Mesendoderm (in vitro differentiated cells): ENCODE measurements around the gene GLRX3.

Experiments used
- DNase-seq: peaks from one replicate; pipeline ENCODE4 v3.0.0; 2013
- H2AK5ac ChIP-seq: 2 replicates; pipeline ENCODE4 v1.6.1; 2013; ENCODE audit warnings: low read length, inconsistent platforms
- H2BK120ac ChIP-seq: 2 replicates; pipeline ENCODE4 v1.6.1; 2013; ENCODE audit warnings: low read depth, mild to moderate bottlenecking, low read length, moderate library complexity, mixed read lengths
- H2BK15ac ChIP-seq: replicated peaks from 2 replicates; pipeline ENCODE4 v1.6.1; 2013; ENCODE audit warnings: low read depth, mild to moderate bottlenecking, moderate library complexity
- H2BK5ac ChIP-seq: 2 replicates; pipeline ENCODE4 v1.6.1; 2013; ENCODE audit warnings: low read length, inconsistent platforms
- H3K18ac ChIP-seq: 2 replicates; pipeline ENCODE4 v1.6.1; 2013; ENCODE audit warnings: mild to moderate bottlenecking, low read length, mixed read lengths
- H3K23ac ChIP-seq: one replicate; pipeline ENCODE4 v1.6.1; 2013; ENCODE audit warnings: low read length
- H3K27ac ChIP-seq: 2 replicates; pipeline ENCODE4 v1.5.1; 2013; ENCODE audit warnings: low read depth, mild to moderate bottlenecking, inconsistent platforms, low read length, moderate library complexity
- H3K27me3 ChIP-seq: 2 replicates; pipeline ENCODE4 v1.6.1; 2013; ENCODE audit warnings: low read length, control low read depth, mild to moderate bottlenecking, inconsistent platforms; ENCODE audit not compliant: insufficient read depth, poor library complexity
- H3K36me3 ChIP-seq: 2 replicates; pipeline ENCODE4 v1.6.1; 2013; ENCODE audit warnings: low read length, inconsistent platforms; ENCODE audit not compliant: control insufficient read depth, insufficient read depth
- H3K4ac ChIP-seq: one replicate; pipeline ENCODE4 v1.6.1; 2013; ENCODE audit warnings: low read depth, mild to moderate bottlenecking, low read length, moderate library complexity
- H3K4me1 ChIP-seq: 2 replicates; pipeline ENCODE4 v1.6.1; 2013; ENCODE audit warnings: low read depth, low read length, inconsistent platforms; ENCODE audit not compliant: control insufficient read depth
- H3K4me2 ChIP-seq: 2 replicates; pipeline ENCODE4 v1.6.1; 2013; ENCODE audit warnings: low read length
- H3K4me3 ChIP-seq: 2 replicates; pipeline ENCODE4 v1.5.1; 2013; ENCODE audit warnings: mild to moderate bottlenecking, low read length
- H3K56ac ChIP-seq: one replicate; pipeline ENCODE4 v1.6.1; 2013; ENCODE audit warnings: low read length
- H3K79me1 ChIP-seq: 2 replicates; pipeline ENCODE4 v1.6.1; 2013; ENCODE audit warnings: low read length, inconsistent platforms
- H3K79me2 ChIP-seq: 2 replicates; pipeline ENCODE4 v1.6.1; 2013; ENCODE audit warnings: mild to moderate bottlenecking, low read length; ENCODE audit not compliant: control insufficient read depth, insufficient read depth
- H3K9ac ChIP-seq: 2 replicates; pipeline ENCODE4 v1.6.1; 2013; ENCODE audit warnings: low read length, inconsistent platforms
- H4K5ac ChIP-seq: one replicate; pipeline ENCODE4 v1.6.1; 2013; ENCODE audit warnings: low read length
- H4K8ac ChIP-seq: one replicate; pipeline ENCODE4 v1.6.1; 2013; ENCODE audit warnings: low read depth, mild to moderate bottlenecking, control low read depth, low read length, moderate library complexity
- WGBS: extraction: QIAGEN DNeasy Blood & Tissue Kit; methylation state at CpG from one replicate; pipeline ENCODE4 v1.1.7; 2013; ENCODE audit warnings: low lambda C conversion rate, missing lambda C conversion rate; ENCODE audit not compliant: insufficient coverage; ENCODE audit errors: extremely low coverage; 5-methylcytosine and 5-hydroxymethylcytosine counted together

Gene GLRX3

DNA sequence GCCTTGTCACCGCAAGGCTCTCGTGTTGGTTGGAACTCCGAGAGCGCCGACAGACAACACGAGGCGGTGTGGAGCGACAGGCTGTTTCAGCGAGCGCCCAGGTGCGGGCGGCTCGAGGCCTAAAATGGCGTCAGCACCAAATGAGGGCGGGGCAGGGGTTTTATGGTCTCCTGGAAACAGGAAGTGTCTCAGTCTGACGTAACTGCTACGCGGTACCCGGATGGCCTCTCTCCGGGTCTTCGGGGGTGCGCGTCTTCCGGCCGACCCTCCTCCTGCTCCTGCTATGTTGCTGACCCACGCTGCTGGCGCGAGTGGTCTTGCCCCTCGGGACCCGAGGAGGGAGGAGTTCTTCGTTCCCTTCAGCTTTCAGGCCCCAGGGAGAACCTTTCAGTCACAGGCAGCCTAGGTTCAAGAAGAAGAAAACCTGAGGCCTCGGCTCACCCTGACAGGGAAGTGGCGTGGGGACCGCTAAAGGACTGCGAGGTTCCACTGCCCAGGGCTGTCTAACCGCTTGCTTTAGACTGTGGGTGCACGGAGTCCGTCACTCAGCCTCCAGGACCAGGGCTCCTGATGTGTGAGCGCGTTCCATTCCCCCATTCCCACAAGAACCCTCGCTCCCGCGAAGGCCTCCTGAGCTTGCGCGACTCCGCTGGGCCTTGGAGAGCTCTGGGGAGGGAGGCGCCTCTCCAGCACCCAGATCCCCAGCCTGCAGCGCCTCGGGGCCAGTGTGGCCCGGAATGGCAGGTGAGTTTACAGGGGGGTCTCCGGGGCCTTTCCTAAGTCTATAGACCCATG lies 77.3 kb downstream of the GLRX3 start:
- Histone ChIP-seq H3K4ac (no peak overlapping the region), H3K9ac (no peak overlapping the region), H3K27me3 (no peaks in the 10 kb centered on the region), H3K4me3 (no peak overlapping the region), H3K27ac (no peak overlapping the region), H3K79me2 (no peaks in the 10 kb centered on the region), H2AK5ac (no peak overlapping the region), H3K36me3 (no peaks in the 10 kb centered on the region), H2BK5ac (no peak overlapping the region), H3K56ac (peak overlapping the region; percentile 49), H3K23ac (no peak overlapping the region), H2BK15ac (no peak overlapping the region), H4K8ac (no peak overlapping the region), H3K79me1 (no peaks in the 10 kb centered on the region), H4K5ac (no peak overlapping the region), H3K4me1 (no peaks in the 10 kb centered on the region), H3K4me2 (no peak overlapping the region), H3K18ac (no peak overlapping the region), H2BK120ac (no peak overlapping the region)
- DNase-seq, result no peak
- no CpG with 5 or more reads among the region's 51 CpGs for WGBS

DNA sequence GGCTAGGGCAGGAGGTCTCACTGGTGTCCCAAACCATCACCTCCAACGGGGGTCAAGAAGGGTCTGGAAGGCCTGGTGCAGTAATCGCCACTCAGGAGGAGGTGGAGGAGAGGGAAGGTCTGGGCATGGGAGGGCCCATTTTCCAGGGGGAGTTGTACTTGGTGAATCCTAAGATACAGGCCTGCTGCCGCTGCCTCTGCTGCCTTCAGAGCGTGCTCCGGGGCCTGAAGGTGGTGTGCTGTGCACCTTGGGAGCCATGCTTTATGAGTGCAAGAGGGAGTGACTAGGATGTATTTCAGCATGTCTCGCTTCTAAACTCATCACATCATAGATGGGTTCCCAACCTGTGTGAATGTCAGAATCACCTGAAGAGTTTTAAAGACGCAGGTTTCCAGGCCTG lies 78.2 kb downstream of the GLRX3 start:
- H2BK120ac ChIP-seq, result no peak overlapping the region
- H3K18ac ChIP-seq, result no peak overlapping the region
- H3K9ac ChIP-seq, result no peak overlapping the region
- no peaks in the 10 kb centered on the region for H3K36me3 ChIP-seq
- H3K4me3 ChIP-seq, result no peak overlapping the region
- H2AK5ac ChIP-seq, result no peak overlapping the region
- no peaks in the 10 kb centered on the region for H3K79me2 ChIP-seq
- no peaks in the 10 kb centered on the region for H3K4me1 ChIP-seq
- H4K8ac ChIP-seq, result no peak overlapping the region
- no peak overlapping the region for H3K56ac ChIP-seq
- no peak for DNase-seq
- H3K27ac ChIP-seq, result no peak overlapping the region
- WGBS, result no CpG with 5 or more reads among the region's 7 CpGs
- no peak overlapping the region for H3K23ac ChIP-seq
- no peak overlapping the region for H2BK15ac ChIP-seq
- H2BK5ac ChIP-seq, result no peak overlapping the region
- H3K79me1 ChIP-seq, result no peaks in the 10 kb centered on the region
- no peak overlapping the region for H4K5ac ChIP-seq
- H3K27me3 ChIP-seq, result no peaks in the 10 kb centered on the region
- no peak overlapping the region for H3K4me2 ChIP-seq
- no peak overlapping the region for H3K4ac ChIP-seq

DNA sequence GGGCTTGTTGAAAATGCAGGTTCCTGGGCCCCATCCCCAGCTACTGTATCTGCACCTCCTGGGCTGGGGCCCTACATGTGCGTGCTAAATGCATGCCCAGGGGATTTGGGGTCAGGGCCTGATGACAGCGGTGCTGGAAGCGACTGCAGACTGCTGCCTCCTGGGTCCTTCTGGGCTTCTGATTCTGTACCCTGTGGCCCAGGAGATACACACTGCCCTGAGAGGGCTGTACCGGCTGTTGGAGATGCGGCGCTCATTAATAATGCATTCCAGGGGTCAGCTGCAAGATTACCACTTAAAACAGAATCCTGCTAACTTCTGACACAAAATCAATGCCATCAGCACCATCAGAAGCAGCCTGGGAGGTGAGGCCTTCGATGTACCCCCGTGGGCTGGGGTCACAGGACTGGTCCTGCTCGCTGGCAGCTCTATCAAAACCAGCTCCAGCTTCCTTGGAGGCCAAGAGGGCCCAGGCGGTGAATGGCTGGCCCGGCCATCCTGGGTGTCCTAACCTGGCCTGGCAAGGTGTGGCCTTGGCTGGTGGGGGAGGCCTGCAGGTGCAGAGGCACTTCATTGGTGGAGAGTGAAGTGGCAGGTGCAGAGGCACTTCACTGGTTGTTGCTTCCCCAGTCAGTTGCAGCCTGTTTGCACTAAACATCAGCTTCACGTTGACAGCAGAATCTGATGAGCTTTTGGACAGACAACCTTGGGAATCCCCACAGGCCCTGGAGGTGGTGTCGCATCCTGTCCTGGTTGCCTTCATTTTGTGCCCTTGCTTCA lies 79.2 kb downstream of the GLRX3 start:
- no peak overlapping the region for H4K5ac ChIP-seq
- no peak overlapping the region for H3K4ac ChIP-seq
- no CpG with 5 or more reads among the region's 13 CpGs for WGBS
- H2BK120ac ChIP-seq, result no peak overlapping the region
- no peak overlapping the region for H3K4me3 ChIP-seq
- H3K36me3 ChIP-seq, result no peaks in the 10 kb centered on the region
- H3K79me1 ChIP-seq, result no peaks in the 10 kb centered on the region
- H3K27me3 ChIP-seq, result no peaks in the 10 kb centered on the region
- H2BK15ac ChIP-seq, result no peak overlapping the region
- no peaks in the 10 kb centered on the region for H3K79me2 ChIP-seq
- H3K27ac ChIP-seq, result no peak overlapping the region
- no peak for DNase-seq
- no peak overlapping the region for H4K8ac ChIP-seq
- H3K9ac ChIP-seq, result no peak overlapping the region
- no peak overlapping the region for H3K56ac ChIP-seq
- no peak overlapping the region for H3K23ac ChIP-seq
- no peak overlapping the region for H2BK5ac ChIP-seq
- H3K18ac ChIP-seq, result no peak overlapping the region
- H3K4me2 ChIP-seq, result no peak overlapping the region
- H3K4me1 ChIP-seq, result no peaks in the 10 kb centered on the region
- no peak overlapping the region for H2AK5ac ChIP-seq

DNA sequence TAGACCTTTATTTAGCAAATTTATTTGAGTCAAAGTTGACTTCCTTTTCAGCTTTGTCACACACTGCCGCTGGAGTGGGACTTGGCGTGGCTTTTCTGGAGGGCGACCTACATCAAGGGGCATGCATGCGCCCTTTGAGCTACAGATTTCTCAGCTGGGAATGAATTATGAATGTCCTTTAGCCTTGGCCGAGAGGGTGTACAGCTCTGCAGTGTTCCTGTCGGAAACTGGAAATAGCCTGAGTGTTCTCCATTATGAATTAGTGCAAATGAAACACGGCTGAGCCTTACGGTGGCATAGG lies 79.7 kb downstream of the GLRX3 start:
- no peak overlapping the region for H2AK5ac ChIP-seq
- H3K4me1 ChIP-seq, result no peaks in the 10 kb centered on the region
- no peak overlapping the region for H3K4me2 ChIP-seq
- H3K27me3 ChIP-seq, result no peaks in the 10 kb centered on the region
- H3K4ac ChIP-seq, result no peak overlapping the region
- no peak overlapping the region for H3K18ac ChIP-seq
- no peak overlapping the region for H4K5ac ChIP-seq
- no peak overlapping the region for H3K9ac ChIP-seq
- no peaks in the 10 kb centered on the region for H3K79me1 ChIP-seq
- no peaks in the 10 kb centered on the region for H3K79me2 ChIP-seq
- no peaks in the 10 kb centered on the region for H3K36me3 ChIP-seq
- H2BK5ac ChIP-seq, result no peak overlapping the region
- no peak overlapping the region for H4K8ac ChIP-seq
- WGBS, result no CpG with 5 or more reads among the region's 8 CpGs
- DNase-seq, result no peak
- no peak overlapping the region for H3K56ac ChIP-seq
- H3K4me3 ChIP-seq, result no peak overlapping the region
- H3K27ac ChIP-seq, result no peak overlapping the region
- no peak overlapping the region for H2BK120ac ChIP-seq
- no peak overlapping the region for H3K23ac ChIP-seq
- H2BK15ac ChIP-seq, result no peak overlapping the region

DNA sequence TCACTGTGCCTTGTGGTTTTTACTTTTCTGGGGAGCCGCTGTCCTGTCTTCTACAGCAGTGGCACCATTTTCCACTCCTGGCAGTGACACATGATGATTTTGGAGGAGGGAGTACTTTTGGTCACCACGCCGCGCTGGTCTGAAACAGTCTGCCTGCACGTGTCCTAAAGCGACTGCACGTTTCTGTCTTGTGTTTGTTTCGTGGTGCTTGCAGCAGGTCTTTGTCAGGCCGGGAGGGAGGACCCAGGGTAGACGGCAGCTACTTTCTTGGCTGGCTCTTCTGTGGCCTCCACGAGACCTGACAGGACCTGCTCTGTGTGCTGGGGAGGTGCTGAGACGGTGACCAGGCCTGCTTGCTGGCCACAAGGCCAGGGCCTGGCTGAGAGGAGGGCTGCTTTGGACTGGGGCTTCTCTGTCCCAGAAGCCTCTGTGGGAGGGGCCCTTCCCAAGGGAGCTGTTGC lies 82.0 kb downstream of the GLRX3 start:
- no peak for DNase-seq
- Histone ChIP-seq H4K5ac (no peak overlapping the region), H3K4me1 (no peaks in the 10 kb centered on the region), H4K8ac (no peak overlapping the region), H3K23ac (no peak overlapping the region), H3K4ac (no peak overlapping the region), H2BK15ac (no peak overlapping the region), H2AK5ac (no peak overlapping the region), H3K4me2 (no peak overlapping the region), H3K4me3 (no peak overlapping the region), H3K9ac (no peak overlapping the region), H3K36me3 (no peaks in the 10 kb centered on the region), H3K18ac (no peak overlapping the region), H3K56ac (no peak overlapping the region), H3K79me2 (no peaks in the 10 kb centered on the region), H3K79me1 (no peaks in the 10 kb centered on the region), H2BK120ac (no peak overlapping the region), H3K27ac (no peak overlapping the region), H2BK5ac (no peak overlapping the region), H3K27me3 (no peaks in the 10 kb centered on the region)
- no CpG with 5 or more reads among the region's 12 CpGs for WGBS
